H1 (cell line): Measurements from ENCODE around the gene PRKCA. TPM values are rescaled to one million over a fixed set of nuclear protein-coding genes. Genes with fewer than 3 reads are reported as not detected.

Source experiments
- CHD2 ChIP-seq: IDR thresholded peaks from 2 replicates; pipeline ENCODE4 v1.6.1; 2012; ENCODE audit warnings: low read length, improper control_type of control experiment
- SIN3A ChIP-seq, 2 experiments: IDR thresholded peaks in 1 of 2; conservative IDR thresholded peaks in 1 of 2; 2 replicates each; pipeline ENCODE4 v1.6.1; 2011 to 2012; ENCODE audit warnings: low read length in 2 of 2, improper control_type of control experiment in 1 of 2, low read depth in 1 of 2, mild to moderate bottlenecking in 1 of 2
- SP1 ChIP-seq: IDR thresholded peaks from 2 replicates; pipeline ENCODE4 v1.6.1; 2011; ENCODE audit warnings: low read depth, low read length
- polyA plus RNA-seq, 7 experiments: library from polyadenylated mRNA; depleted of rRNA in 3 of 7; stranded (reverse) in 5 of 7; unstranded in 2 of 7; fragments of >200 nt in 5 of 7; fragments of 200-250 nt in 2 of 7; gene quantifications; 1 replicate in 5 of 7; 2 replicates in 1 of 7; 4 replicates in 1 of 7; pipeline versions ENCODE4 v1.2.1 to v1.2.3, GENCODE V29; 2011 to 2013; ENCODE audit warnings: missing spikeins in 2 of 7, mixed read lengths in 2 of 7
- total RNA-seq: library from RNA; stranded (reverse); fragmentation: NEBNext Ultra II Directional; extraction: Animal tissue kit (Norgen Biotek cat#: 25700); gene quantifications from 2 replicates; pipeline ENCODE4 v1.2.1, GENCODE V29; 2021
- TF ChIP-seq, protein P1 (sequence below): IDR thresholded peaks from 2 replicates; pipeline ENCODE4 v1.6.1; 2011; ENCODE audit warnings: low read length, improper control_type of control experiment

PRKCA gene
- total and polyA plus RNA-seq, 2 of the 8 experiments (the other 6 are each of a cell fraction or from before 2014, with no cell fraction given), result 5.8 to 17.8 TPM

DNA sequence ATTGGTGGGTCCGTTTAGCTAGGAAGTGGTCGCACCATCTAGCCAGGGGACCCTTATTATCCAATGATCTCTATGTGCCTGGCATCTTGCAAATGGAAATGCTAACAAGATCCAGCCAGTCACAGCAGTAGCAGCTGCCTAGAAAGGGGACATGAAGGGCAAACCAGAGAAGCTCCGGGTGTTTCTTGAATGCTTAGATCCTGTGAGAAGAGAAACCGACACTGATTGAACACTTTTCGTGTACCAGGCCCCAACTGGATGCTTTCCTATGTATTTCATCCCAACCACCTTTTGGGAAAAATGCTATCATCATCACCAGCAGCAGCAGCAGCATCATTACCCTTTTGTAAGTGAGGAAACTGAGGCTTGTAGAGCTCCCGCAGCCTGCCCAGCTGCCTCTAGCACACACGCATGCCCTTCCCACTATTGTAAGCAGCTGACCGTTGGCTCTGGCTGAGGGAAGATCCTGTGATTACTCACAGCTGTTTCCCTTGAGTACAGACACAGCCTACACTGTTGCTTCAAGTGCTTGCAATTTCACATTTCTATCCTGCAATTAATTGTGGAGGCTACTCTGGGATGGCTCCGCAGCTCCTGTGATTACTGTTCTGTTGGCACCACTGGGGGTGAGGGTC, 351.8 kb downstream of the PRKCA start (continued):
- TF ChIP-seq, protein P1, sequence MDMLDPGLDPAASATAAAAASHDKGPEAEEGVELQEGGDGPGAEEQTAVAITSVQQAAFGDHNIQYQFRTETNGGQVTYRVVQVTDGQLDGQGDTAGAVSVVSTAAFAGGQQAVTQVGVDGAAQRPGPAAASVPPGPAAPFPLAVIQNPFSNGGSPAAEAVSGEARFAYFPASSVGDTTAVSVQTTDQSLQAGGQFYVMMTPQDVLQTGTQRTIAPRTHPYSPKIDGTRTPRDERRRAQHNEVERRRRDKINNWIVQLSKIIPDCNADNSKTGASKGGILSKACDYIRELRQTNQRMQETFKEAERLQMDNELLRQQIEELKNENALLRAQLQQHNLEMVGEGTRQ, result no peak
- TF ChIP-seq CHD2 (no peak), SP1 (no peak), SIN3A (conservative IDR thresholded peaks at IDR 0.05 in 1 of 2, IDR thresholded peaks at IDR 0.05 in 1 of 2; ENCODE audit: low read depth in 1 of 2, low read length in 2 of 2) (no peak)
